ENCODE measurements around the gene WWOX. TPM values are rescaled to one million over a fixed set of nuclear protein-coding genes. Genes with fewer than 3 reads are reported as not detected.

The WWOX gene
- total and polyA plus RNA-seq, 2 donors (not counting 1 experiment from before 2014, with no cell fraction given): 10.5 to 42.3 TPM

- Histone ChIP-seq H3K4me3 (ENCODE audit: control extremely low read depth in 1 of 5, extremely low read depth in 1 of 5, insufficient read depth in 1 of 5, low read depth in 2 of 5, low read length in 4 of 5) (no peak overlapping the region), H3K4me1 (ENCODE audit: control insufficient read depth in 2 of 2, insufficient read depth in 2 of 2, low read length in 2 of 2) (no peaks in the 10 kb centered on the region), H3K9me3 (ENCODE audit: control extremely low read depth in 1 of 3, control insufficient read depth in 2 of 3, insufficient read depth in 1 of 3, low read length in 2 of 3) (no peaks in the 10 kb centered on the region), H3K27me3 (replicated peaks in 1 of 4; ENCODE audit: control extremely low read depth in 1 of 4, control insufficient read depth in 3 of 4, insufficient read depth in 4 of 4, low read length in 3 of 4) (no peaks in the 10 kb centered on the region), H4K20me1 (ENCODE audit: control insufficient read depth, insufficient read depth, low read length, poor library complexity, severe bottlenecking) (no peaks in the 10 kb centered on the region), H2AFZ (ENCODE audit: insufficient read depth, low read depth, low read length, poor library complexity, severe bottlenecking) (no peak overlapping the region), H3K9ac (ENCODE audit: low read length) (no peak overlapping the region), H3K4me2 (replicated peaks; ENCODE audit: low read depth, low read length, poor library complexity, severe bottlenecking) (no peak overlapping the region), H3K27ac (ENCODE audit: low read length in 2 of 2) (no peak overlapping the region), H3K79me2 (ENCODE audit: control insufficient read depth, insufficient read depth, low read length) (no peaks in the 10 kb centered on the region), H3K36me3 (replicated peaks in 1 of 2; ENCODE audit: control extremely low read depth in 1 of 2, control insufficient read depth in 1 of 2, extremely low read depth in 1 of 2, insufficient read depth in 2 of 2, low read length in 1 of 2) (no peaks in the 10 kb centered on the region)
- ChIA-PET CTCF (no interaction called here), POLR2A (no interaction called here)
- Mint-ChIP-seq H3K4me1 (no peaks in the 10 kb centered on the region), H3K27ac (no peak overlapping the region), H3K9me3 (ENCODE audit: insufficient read depth) (peaks cover 2% of the 10 kb centered on the region), H3K27me3 (peaks cover 10% of the 10 kb centered on the region), H3K4me3 (no peak overlapping the region)
- 97% methylated on average over 5 of the region's 8 CpGs for WGBS (ENCODE audit: insufficient coverage)
- ATAC-seq (ENCODE audit: low read depth) (no peak), DNase-seq (no peak)
- intact Hi-C loops (cut with micrococcal nuclease): no loop called here
- TF ChIP-seq CTCF (IDR thresholded peaks at IDR 0.05) (no peak), EZH2 (IDR thresholded peaks at IDR 0.05; ENCODE audit: borderline replicate concordance, insufficient read depth, low read depth, low read length, poor library complexity, severe bottlenecking) (no peak)
Observed at GRCh38 chr16:79250502-79251098, 1151.1 kb downstream of the WWOX start.

GRCh38 chr16:79253100-79253631 lies 1153.7 kb downstream of the WWOX start:
- H3K79me2 ChIP-seq (ENCODE audit: control insufficient read depth, insufficient read depth, low read length): no peaks in the 10 kb centered on the region
- intact Hi-C loops (cut with micrococcal nuclease): no loop called here
- no peak overlapping the region for H3K27ac Mint-ChIP-seq
- no peak overlapping the region for H3K4me2 ChIP-seq (replicated peaks; ENCODE audit: low read depth, low read length, poor library complexity, severe bottlenecking)
- no peaks in the 10 kb centered on the region for H3K9me3 Mint-ChIP-seq (ENCODE audit: insufficient read depth)
- no peaks in the 10 kb centered on the region for H4K20me1 ChIP-seq (ENCODE audit: control insufficient read depth, insufficient read depth, low read length, poor library complexity, severe bottlenecking)
- H3K27me3 ChIP-seq (replicated peaks in 1 of 4; ENCODE audit: control extremely low read depth in 1 of 4, control insufficient read depth in 3 of 4, insufficient read depth in 4 of 4, low read length in 3 of 4): no peaks in the 10 kb centered on the region
- no peak for ATAC-seq (ENCODE audit: low read depth)
- no peak overlapping the region for H2AFZ ChIP-seq (ENCODE audit: insufficient read depth, low read depth, low read length, poor library complexity, severe bottlenecking)
- H3K4me3 Mint-ChIP-seq: no peak overlapping the region
- no peak for TF ChIP-seq CTCF (IDR thresholded peaks at IDR 0.05)
- H3K4me1 ChIP-seq (ENCODE audit: control insufficient read depth in 2 of 2, insufficient read depth in 2 of 2, low read length in 2 of 2): no peaks in the 10 kb centered on the region
- WGBS (ENCODE audit: insufficient coverage): 83% methylated on average over 3 of the region's 9 CpGs
- H3K9ac ChIP-seq (ENCODE audit: low read length): no peak overlapping the region
- DNase-seq: no peak
- H3K27ac ChIP-seq (ENCODE audit: low read length in 2 of 2): no peak overlapping the region
- CTCF ChIA-PET: no interaction called here
- H3K9me3 ChIP-seq (ENCODE audit: control extremely low read depth in 1 of 3, control insufficient read depth in 2 of 3, insufficient read depth in 1 of 3, low read length in 2 of 3): no peaks in the 10 kb centered on the region
- no peaks in the 10 kb centered on the region for H3K36me3 ChIP-seq (replicated peaks in 1 of 2; ENCODE audit: control extremely low read depth in 1 of 2, control insufficient read depth in 1 of 2, extremely low read depth in 1 of 2, insufficient read depth in 2 of 2, low read length in 1 of 2)
- H3K4me1 Mint-ChIP-seq: no peaks in the 10 kb centered on the region
- peaks cover 19% of the 10 kb centered on the region for H3K27me3 Mint-ChIP-seq
- POLR2A ChIA-PET: no interaction called here
- H3K4me3 ChIP-seq (ENCODE audit: control extremely low read depth in 1 of 5, extremely low read depth in 1 of 5, insufficient read depth in 1 of 5, low read depth in 2 of 5, low read length in 4 of 5): no peak overlapping the region
